ENCODE measurements around the gene DNHD1. TPM values are rescaled to one million over a fixed set of nuclear protein-coding genes. Genes with fewer than 3 reads are reported as not detected.
A peak's percentile ranks its signal among the peaks of the same experiment; 100 is the strongest.

The DNHD1 gene
- total and polyA plus RNA-seq, 2 of the 8 experiments (the other 6 are each of a cell fraction or from before 2014, with no cell fraction given), result 5.0 to 6.8 TPM

- TF ChIP-seq, protein P1, sequence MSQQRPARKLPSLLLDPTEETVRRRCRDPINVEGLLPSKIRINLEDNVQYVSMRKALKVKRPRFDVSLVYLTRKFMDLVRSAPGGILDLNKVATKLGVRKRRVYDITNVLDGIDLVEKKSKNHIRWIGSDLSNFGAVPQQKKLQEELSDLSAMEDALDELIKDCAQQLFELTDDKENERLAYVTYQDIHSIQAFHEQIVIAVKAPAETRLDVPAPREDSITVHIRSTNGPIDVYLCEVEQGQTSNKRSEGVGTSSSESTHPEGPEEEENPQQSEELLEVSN (IDR thresholded peaks at IDR 0.05), result peak; percentile 75
- no peak for TF ChIP-seq HDAC6 (IDR thresholded peaks at IDR 0.05; ENCODE audit: low read depth, low read length)
- TF ChIP-seq, protein P2, sequence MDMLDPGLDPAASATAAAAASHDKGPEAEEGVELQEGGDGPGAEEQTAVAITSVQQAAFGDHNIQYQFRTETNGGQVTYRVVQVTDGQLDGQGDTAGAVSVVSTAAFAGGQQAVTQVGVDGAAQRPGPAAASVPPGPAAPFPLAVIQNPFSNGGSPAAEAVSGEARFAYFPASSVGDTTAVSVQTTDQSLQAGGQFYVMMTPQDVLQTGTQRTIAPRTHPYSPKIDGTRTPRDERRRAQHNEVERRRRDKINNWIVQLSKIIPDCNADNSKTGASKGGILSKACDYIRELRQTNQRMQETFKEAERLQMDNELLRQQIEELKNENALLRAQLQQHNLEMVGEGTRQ (IDR thresholded peaks at IDR 0.05; ENCODE audit: low read length), result 0 out of 2 replicates have a peak, but pooled peaks have one; percentile 5
- TF ChIP-seq SRF (IDR thresholded peaks at IDR 0.05; ENCODE audit: low read depth, low read length), result no peak
- TF ChIP-seq PHF8 (conservative IDR thresholded peaks at IDR 0.05; ENCODE audit: low read depth, low read length), result peak; percentile 71
- no peak for TF ChIP-seq KDM1A (IDR thresholded peaks at IDR 0.05; ENCODE audit: borderline replicate concordance, low read length)
- peak in 1 of 2 experiments; percentile 81; a peak in 2 of 3 replicates for TF ChIP-seq POLR2A (IDR thresholded peaks at IDR 0.05; ENCODE audit: control extremely low read depth in 1 of 2, low read depth in 2 of 2, low read length in 2 of 2)
- TF ChIP-seq JUND (IDR thresholded peaks at IDR 0.05; ENCODE audit: low read length), result no peak
- no peak for TF ChIP-seq NRF1 (IDR thresholded peaks at IDR 0.05; ENCODE audit: low read depth, low read length)
- peak in 1 of 2 experiments; percentile 79; a peak in 1 of 3 replicates for TF ChIP-seq EP300 (IDR thresholded peaks at IDR 0.05; ENCODE audit: borderline replicate concordance in 1 of 2, low read depth in 2 of 2, low read length in 2 of 2)
- TF ChIP-seq YY1 (IDR thresholded peaks at IDR 0.05; ENCODE audit: low read depth, low read length), result no peak; the same call in 1 of the 2 replicates
- peak; percentile 82 for TF ChIP-seq TBP (IDR thresholded peaks at IDR 0.05; ENCODE audit: low read depth, low read length)
- TF ChIP-seq KDM5A (IDR thresholded peaks at IDR 0.05; ENCODE audit: low read length), result 0 out of 2 replicates have a peak, but pooled peaks have one; percentile 7
- TF ChIP-seq SIN3A (conservative IDR thresholded peaks at IDR 0.05 in 1 of 2, IDR thresholded peaks at IDR 0.05 in 1 of 2; ENCODE audit: low read depth in 1 of 2, low read length in 2 of 2), result peak; percentile 98 to 99
- TF ChIP-seq TCF12 (IDR thresholded peaks at IDR 0.05; ENCODE audit: low read depth, low read length), result no peak
- TF ChIP-seq CTBP2 (IDR thresholded peaks at IDR 0.05; ENCODE audit: borderline replicate concordance, insufficient read depth, insufficient read length, low read length), result peak; percentile 75
- peak; percentile 88 for TF ChIP-seq EGR1 (IDR thresholded peaks at IDR 0.05; ENCODE audit: borderline replicate concordance, low read depth, low read length)
- peak; percentile 68; the same call in 1 of the 2 replicates for TF ChIP-seq POLR2AphosphoS5 (IDR thresholded peaks at IDR 0.05; ENCODE audit: low read depth, low read length)
- no peak for TF ChIP-seq SIX5 (IDR thresholded peaks at IDR 0.05; ENCODE audit: low read depth, low read length)
- no peak for TF ChIP-seq CHD1 (IDR thresholded peaks at IDR 0.05; ENCODE audit: low read depth, low read length)
- 0 out of 2 replicates have a peak, but pooled peaks have one; percentile 16 for TF ChIP-seq GABPA (IDR thresholded peaks at IDR 0.05; ENCODE audit: borderline replicate concordance, insufficient read depth, low read length)
- no peak for TF ChIP-seq JUN (IDR thresholded peaks at IDR 0.05; ENCODE audit: low read depth, low read length)
Measured at GRCh38 chr11:6603287-6604080, 106.4 kb downstream of the DNHD1 start, which contains the start of the genes ILK and RRP8 (continued).

Data from H1 (cell line).